SK-N-DZ (cell line): ENCODE results near the gene GMPS.
"Not testable (repeated sequence)": the region's sequence is repeated elsewhere in the genome, so short reads cannot be mapped to it uniquely, and the experiment has no call there.

Experiments
- DNase-seq: peaks from one replicate; pipeline ENCODE4 v3.0.0-alpha.2; 2015; ENCODE audit warnings: low spot score

The GMPS gene

GRCh38 chr3:155871746-155872158, 1.3 kb downstream of the GMPS start:
- DNase-seq: peak; percentile 46

GRCh38 chr3:155872904-155873646, 2.6 kb downstream of the GMPS start:
- no peak for DNase-seq

DNA sequence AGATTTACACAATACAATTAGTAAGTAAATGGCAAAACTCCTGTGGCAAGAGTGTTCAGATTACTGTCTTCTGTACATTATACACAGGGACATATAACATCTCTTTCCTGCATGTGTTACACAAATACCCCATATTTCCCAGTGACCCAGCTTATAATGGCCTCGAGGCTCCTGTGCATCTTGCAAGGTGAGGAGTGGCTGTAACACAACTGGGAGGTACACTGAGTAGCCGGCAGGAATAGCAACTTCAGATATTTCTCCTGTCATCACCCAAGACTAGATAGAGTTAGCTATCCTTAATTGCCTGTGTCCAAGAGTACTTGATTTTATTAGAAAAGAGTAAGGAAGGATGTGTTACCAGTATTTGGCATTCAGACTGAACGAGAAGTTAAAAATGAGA, 5.6 kb downstream of the GMPS start:
- no peak for DNase-seq

GRCh38 chr3:155876503-155876902, 6.1 kb downstream of the GMPS start:
- DNase-seq: no peak

- DNase-seq: no peak
Measured at GRCh38 chr3:155880286-155880685, 9.8 kb downstream of the GMPS start.

DNA sequence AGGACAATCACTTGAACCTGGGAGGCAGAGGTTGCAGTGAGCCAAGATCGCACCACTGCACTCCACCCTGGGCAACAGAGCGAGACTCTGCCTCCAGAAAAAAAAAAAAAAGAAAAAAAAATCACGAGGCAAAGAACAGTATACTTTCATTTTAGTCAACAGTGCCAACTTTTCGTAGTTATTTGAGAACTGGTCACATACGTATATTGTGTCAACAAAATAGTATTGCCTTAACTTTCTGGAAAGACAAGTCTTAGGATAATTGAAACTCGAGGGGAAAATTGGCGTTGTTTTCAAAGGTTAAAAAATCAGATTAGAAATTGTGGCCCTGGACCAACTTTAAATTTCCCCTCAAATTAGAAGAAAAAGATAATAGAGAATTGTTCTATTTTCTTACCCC, 13.8 kb downstream of the GMPS start:
- DNase-seq: no peak

DNA sequence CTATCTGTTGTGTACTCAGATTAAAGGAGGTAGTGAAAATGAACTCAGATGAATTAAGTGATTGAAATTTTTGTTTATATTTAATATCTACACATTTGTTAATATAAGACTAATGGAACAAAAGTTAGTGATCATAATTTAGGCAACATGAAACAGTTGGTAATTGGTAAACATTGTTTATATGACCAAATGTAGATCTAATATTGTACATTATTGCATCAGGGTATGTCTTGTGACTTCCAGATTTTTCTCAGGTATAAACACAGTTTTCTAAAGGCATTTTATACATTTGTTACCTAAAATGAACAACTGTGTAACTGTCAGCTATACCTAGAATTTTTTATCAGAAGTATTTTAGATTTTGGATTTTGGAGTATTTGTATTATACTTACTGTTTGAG, 14.8 kb downstream of the GMPS start:
- no peak for DNase-seq

DNA sequence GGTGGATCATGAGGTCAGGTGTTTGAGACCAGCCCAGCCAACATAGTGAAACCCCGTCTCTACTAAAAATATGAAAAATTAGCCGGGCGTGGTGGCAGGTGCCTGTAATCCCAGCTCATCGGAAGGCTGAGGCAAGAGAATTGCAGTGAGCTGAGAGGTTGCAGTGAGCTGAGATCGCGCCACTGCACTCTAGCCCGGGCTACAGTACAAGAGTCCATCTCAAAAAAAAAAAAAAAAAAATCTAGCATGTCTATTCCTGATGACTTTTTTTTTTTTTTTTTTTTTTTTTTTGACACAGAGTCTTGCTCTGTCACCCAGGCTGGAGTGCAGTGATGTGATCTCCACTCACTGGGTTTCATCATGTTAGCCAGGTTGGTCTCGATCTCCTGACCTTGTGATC, 15.9 kb downstream of the GMPS start:
- not testable (repeated sequence) for DNase-seq

GRCh38 chr3:155886915-155887314, 16.5 kb downstream of the GMPS start:
- DNase-seq: no peak

GRCh38 chr3:155889212-155889611, 18.8 kb downstream of the GMPS start:
- no peak for DNase-seq

- DNase-seq: no peak
Measured at GRCh38 chr3:155889952-155890351, 19.5 kb downstream of the GMPS start.

- peak; percentile 15 for DNase-seq
Measured at GRCh38 chr3:155890671-155891190, 20.3 kb downstream of the GMPS start.

GRCh38 chr3:155891321-155891720, 20.9 kb downstream of the GMPS start:
- no peak for DNase-seq

DNA sequence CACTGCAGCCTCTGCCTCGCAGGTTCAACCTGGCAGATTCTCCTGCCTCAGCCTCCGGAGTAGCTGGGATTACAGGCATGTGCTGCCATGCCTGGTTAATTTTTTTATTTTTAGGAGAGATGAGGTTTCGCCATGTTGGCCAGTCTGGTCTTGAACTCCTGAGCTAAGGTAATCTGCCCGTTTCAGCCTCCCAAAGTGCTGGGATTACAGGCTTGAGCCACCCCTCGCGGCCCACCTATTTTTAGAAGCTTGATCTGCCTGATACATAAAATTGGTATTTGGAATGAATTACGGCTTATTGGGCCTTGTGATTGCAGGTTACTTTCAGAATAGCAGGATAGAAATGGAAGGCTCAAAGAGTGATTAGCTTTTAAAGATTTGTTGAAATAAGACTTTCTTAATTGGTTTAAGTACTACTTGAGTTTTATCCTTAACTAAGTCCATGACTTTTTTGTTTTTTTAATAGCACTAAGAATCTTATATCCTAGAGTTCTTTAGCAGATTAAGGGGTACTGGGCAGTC, 25.0 kb downstream of the GMPS start:
- no peak for DNase-seq

DNA sequence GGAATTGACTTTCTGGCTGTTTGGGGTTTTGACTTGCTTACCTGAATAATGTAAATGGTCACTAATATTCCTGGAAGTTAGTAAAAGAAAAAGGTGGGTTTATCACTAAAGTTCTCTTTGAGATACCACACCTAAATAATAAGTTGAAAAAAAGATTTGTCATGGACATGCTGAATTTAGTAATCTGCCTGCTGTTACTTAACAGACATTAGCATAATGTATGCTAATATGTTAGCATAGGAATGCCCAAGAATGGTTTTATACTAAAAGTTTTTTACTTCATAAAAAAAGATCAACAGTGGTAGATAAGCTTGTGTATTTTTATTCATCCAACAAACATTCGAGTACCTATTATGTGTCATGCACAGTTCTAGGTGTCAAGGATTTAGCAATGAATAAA, 36.5 kb downstream of the GMPS start:
- DNase-seq: no peak

DNA sequence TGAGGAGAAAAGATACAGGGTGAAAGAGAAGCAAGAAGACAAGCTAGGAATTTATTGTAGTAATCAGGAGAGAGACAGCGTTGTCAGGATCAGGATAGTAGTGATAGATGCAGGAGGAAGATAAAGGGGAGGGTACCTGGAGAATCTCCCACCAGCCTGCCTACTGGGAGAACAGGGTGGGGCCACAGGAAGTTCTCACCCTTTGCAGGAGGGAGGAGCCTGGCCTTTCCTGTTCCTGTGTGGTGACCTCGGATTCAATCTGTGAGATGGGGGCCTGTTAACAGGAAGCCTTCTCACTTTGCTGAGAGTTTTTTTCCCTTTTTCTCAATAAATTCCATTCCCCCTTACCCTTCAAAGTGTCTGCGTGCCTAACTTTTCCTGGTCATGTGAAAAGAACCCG, 37.6 kb downstream of the GMPS start:
- no peak for DNase-seq

DNA sequence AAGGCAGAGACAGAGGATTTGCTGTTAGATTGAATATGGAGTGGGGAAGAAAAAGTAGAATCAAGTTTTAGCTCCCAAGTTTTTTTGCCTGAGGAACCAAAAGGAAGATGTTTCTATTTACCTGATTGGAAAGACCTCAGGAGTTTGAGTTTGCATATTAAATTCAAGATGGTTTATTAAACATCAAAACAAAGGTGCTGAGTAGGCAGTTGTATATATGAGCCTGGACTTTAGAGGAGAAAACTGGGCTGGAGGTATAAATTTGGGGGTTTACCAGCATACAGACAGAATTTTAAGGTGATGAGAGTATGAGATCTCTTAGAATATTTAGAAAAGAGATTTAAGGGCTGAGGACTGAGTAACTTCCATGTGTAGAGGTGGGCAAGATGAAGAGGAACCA, 38.2 kb downstream of the GMPS start:
- no peak for DNase-seq

GRCh38 chr3:155912090-155912489, 41.6 kb downstream of the GMPS start:
- no peak for DNase-seq

DNA sequence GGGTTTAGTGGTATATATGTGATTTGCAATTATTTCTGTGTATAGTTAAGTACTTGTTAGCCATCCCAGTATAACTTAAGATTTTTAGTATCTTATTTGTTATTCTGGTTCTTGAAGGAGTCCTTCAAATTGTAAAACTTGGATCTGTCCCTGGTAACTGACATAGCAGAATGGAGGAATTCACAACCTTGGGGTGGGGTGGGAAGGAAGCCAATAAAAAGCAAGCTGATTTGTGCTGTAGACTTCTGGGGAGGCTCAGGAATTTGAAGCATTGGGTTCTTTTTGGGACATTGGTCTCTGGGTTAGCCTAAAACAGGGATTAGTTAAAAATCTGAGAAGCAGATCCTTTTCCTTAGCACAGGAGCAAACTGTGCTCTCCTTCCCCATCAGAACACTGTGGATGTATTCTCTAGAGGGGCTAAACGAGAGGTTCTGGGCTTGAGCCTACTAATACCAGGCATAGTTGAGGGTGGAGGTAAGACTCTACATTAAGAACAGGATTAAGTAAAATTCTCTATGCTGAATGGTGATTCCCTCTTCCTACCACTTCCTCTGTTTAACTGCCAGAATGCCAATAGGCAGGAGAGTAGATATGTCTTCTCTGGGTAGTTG, 42.2 kb downstream of the GMPS start:
- no peak for DNase-seq

GRCh38 chr3:155917781-155918180, 47.3 kb downstream of the GMPS start:
- no peak for DNase-seq

DNA sequence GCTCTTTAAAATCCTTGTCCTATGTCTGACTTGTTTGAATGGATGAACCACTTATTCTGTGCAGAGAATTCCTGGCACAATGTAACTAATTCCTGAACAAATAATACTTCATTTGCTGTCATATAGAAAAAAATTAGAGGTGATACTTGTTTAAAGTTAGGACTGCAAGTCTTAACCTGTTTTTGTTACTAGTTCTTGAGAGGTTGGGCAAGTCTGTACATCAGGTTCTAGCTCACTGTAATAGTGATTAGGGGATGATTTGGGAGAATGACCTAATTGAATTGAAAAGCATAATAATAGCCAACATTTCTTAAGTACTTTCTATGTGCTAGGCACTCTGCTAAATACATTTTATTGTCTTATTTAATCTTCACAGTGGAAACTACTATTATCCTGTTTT, 49.3 kb downstream of the GMPS start:
- DNase-seq: no peak

- DNase-seq: no peak
Measured at GRCh38 chr3:155921486-155921885, 51.0 kb downstream of the GMPS start.

GRCh38 chr3:155934230-155934629, 63.8 kb downstream of the GMPS start:
- no peak for DNase-seq
